GM21529 (cell line): ENCODE data around the gene ACOX1.

ENCODE experiments used
- ATAC-seq: cut with Tn5 transposase; IDR thresholded peaks from one replicate; pipeline ENCODE4 v1.9.1; 2021; ENCODE audit not compliant: unreplicated experiment

Gene ACOX1

DNA sequence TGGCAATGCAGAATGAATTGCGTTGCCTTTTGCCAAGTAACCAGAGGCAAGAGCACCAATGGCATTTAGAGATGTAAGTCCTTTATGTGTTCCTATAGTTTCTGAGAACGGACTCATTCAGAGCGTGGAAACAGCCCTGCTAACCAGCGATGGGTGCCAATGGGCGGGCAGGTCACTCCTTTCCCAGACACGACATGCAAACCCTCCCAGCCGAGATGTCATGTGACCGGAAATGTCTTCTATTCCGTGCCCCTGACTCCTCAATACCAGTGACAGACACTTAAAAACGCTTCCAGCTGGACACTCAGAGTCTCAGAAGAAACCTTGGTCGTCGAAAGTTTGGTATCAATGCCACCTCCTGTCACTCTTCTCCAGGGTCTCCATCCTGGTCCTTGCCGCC, 41.3 kb downstream of the ACOX1 start:
- no peak for ATAC-seq

DNA sequence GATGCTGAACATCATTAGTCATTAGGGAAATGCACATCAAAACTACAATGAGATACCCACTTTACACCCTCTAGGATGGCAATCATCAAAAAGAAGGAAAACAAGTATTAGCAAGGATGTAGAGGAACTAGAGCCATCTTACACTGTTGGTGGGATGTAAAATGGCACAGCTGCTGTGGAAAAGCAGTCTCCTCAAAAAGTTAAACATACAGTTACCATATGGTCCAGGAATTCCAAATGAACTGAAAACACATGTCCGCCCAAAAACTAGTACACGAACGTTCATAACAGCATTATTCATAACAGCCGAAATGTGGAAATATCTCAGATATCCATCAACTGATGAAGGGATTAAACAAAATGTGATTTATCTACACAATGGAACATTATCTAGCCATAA, 45.2 kb downstream of the ACOX1 start:
- no peak for ATAC-seq

DNA sequence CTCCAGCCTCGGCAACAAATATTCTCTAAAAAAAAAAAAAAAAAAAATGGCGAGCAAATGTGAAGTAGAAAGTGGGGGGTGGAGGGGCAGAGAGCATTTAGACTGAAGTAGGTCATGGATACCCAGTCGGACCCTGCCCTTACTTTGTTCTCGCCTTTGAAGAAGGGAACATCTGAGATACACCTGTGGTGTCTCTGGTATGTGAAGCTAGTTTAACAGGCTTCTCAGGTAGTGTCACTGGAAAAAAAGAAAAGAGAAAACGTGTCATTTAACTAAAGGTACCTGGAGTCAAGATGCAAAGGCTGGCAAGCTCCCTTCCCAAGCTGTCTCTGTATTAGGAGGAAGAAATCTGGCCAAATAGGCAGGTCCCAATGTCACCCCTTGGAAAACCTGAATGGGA, 46.1 kb downstream of the ACOX1 start:
- ATAC-seq: no peak

DNA sequence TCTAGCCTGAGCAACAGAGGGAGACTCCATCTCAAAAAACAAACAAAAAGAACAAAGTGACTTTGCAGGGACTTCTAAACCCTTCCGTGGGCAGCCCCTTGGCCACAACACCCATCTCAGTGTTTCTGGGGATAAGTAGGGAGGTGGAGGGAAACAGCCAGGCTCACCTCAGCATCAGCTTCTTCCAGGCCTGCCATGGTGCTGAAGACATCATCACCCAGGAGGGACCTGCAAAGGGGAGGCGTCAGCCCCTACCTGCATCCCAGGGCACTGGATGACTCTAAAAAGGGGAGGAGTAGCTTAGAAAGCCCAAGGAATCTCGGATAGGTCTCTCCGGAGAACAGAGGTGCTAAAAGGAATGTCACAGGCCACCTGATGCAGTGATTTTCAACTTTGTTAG, 47.9 kb downstream of the ACOX1 start:
- ATAC-seq: no peak

DNA sequence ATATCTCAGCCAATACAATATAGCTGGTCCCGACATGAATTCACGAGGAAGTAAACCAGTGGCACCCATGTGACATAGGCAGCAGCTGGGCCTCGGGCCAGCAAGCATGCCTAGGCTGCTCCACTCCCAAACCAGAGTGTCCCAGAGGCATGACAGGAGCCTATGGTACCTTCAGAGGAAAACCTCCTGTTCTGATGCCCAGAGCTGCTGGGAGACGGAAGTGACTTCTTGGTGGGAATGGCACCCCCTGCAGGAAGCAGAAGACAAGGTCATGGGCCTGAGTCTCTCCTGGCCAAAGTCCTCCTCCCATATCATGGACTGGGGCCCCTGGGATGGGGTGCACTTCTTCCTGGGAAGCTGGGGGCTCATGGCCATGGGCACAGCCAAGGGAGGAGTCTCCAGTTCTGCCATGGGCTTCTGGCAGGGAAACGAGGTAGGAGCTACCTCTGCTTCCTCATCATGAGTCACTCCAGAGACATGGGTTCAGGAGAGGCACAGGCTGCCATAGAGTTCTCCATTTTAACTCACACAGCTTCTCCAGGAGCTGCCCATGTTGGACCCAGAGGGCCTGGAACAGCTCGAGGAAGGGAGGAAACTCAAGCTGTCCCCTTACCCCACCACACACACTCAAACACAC, 51.6 kb downstream of the ACOX1 start:
- no peak for ATAC-seq

DNA sequence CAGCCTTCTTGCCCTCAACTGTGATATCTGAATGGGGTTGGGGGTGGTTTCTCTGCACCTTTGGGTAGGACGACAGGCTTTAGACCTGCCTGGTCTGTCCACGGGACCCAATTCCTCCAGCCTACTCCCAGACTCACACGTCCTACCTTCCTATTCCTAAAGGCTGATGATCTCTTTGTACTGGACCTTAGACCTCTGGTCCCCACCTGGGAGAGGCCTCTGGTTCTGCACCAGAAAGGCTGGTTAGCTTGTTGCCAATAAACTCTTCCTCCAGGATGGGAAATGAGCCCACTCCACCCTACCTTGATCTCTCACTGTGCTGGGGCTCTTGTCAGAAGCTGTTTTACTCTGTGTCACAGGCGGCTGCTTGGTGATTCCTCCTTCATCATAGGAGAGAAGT, 52.5 kb downstream of the ACOX1 start:
- ATAC-seq: no peak

DNA sequence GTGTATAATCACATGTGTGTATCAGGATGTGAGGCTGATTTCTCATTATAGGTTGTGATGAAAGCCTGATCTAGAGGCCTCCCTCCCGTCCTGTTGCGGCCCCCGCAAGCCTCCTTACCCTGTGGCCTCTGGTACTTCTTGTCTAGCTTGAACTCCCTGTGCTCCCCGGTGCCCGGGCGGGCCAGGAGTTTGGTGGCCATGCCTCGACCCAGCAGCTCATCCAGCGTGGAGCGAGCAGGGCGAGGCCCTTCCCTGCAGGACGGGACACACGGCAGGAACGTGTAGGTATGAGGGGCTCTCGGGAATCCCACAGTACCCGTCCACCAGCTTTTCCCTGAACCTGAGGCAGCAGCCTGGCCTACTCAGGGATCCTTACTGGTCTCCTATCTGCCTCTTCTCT, 53.1 kb downstream of the ACOX1 start:
- ATAC-seq: no peak

DNA sequence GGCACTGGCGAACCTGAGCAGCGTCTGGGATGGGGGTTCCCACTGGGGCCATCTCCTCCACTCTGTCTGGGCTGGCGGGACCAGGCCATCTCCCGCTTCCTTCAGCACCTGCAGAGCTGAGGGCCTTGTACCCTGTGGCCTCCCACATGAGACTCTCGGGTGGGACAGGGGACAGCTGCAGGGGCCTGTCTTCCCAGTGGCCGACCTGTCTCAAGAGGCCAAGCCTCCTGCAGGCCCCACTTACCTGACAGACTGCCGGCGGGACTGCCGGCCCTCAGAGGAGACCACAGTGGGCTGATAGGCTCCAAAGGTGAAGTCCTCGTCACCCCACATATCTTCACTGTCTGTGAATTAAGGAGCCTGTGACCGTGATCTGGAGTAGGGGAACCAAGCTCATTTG, 53.9 kb downstream of the ACOX1 start:
- no peak for ATAC-seq

DNA sequence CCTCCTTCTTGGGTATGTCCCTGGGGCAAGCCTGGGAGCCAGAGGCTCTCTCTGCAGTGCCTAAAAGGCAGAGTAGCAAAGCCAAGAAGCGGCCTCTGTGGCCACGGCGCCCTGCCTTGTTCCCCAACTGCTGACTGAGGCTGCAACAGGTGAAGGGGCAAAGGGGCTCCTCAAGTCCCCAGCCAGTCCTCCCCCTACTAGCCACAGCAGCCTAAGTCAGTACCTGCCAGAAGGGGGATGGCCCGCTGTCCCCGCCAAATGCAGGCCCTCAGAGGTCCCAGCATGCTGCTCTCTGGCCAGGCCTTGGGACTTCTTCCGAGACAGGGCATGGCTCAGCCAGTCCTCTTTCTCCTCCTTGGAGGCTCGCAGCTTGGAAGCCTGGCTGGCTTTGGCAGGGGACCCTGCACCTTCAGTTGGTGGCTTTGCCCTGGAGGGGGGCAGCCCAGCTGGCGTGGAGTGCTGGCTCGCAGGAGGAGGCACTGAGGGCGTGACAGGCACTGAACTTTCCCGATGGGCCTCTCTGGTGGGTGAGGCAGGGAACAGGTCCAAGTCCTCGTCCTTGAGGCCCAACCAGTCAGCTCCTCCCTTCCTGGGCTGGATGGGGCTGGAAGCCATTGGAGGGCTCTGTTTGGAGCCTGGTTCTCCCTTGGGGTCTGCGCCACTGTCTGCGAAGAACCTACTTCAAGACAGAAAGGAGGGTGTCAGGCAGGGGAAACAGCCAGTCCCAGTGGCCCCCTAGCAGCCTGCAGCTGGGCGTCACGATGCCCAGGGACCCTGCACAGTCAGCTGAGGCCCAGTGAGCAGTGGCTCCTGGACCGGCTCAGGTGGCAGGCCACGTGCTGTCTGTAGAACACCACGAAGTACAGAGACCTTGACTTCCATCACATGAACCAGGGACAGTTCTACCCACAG, 55.7 kb downstream of the ACOX1 start:
- ATAC-seq: no peak

DNA sequence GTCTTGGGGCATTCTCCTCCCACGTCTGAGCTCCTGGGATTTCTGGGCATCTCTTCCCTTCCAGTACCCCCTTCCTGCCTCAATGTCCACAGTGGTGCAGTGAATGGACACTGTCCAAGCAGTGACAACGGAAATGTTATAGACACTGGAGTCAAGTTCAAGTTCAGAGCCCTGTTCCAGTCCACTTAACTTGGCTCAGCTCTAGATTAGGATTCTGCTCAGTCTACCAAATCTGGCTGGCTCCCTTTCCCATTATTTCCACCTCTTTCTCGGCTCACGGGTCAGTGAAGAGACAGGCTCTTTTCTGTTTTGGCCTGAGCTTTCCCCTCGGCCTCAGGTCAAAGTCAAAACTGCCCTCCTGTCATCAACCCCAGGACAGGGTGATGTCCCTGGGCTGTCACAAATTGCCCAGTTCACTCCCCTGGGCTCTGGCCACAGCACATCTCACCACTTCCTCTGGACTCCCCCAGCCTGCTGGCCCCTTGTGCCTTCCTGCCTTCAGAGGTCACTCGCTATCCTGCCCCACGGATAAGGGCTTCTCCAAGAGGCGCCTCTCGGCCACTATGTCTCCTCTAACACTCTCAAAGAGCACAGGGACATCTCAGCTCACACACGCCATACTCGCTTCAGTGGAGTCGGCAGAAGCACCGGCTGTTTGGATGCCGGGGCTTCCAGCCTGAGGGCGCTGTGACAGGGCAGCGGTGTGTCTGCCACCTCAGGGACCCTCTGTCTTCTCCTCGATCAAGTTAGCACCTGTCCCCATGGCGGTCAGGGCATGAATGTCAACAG, 56.6 kb downstream of the ACOX1 start:
- ATAC-seq: no peak

DNA sequence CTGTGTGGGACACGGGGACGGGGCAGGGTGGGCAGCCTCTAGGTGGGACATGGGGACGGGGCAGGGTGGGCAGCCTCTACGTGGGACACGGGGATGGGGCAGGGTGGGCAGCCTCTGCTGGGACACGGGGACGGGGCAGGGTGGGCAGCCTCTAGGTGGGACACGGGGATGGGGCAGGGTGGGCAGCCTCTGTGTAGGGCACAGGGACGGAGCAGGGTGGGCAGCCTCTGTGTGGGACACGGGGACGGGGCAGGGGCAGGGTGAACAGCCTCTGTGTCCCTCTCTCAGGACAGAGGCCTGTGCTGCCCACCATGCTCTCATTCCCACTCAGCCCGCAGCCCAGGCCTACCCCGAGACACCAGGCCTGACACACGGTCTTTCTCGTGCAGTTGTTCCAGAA, 57.4 kb downstream of the ACOX1 start:
- no peak for ATAC-seq

DNA sequence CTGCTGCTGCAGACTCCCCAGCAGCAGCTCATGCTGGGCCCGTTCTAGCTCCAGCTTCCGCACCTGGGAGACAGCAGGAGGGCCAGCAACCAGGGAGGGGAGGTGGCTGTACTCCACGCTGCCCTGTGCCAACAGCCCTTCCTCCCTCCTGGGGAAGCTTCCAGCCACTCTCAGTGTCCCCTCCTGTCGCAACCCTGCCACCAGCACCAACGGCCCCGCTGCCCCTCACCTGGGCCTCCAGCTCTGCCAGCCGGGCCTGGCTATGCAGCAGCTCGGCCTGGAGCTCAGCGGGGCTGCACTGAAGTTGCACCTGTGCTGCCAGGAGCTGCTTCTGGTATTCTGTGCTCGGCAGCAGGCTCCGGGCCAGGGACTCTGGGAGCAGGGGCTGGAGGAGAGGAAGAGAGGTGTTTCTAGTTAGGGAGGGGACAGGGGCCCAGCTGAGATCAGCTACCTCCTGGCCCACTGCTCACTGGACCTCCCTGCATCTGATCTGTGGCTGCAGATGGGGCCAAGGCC, 58.9 kb downstream of the ACOX1 start:
- ATAC-seq: no peak

DNA sequence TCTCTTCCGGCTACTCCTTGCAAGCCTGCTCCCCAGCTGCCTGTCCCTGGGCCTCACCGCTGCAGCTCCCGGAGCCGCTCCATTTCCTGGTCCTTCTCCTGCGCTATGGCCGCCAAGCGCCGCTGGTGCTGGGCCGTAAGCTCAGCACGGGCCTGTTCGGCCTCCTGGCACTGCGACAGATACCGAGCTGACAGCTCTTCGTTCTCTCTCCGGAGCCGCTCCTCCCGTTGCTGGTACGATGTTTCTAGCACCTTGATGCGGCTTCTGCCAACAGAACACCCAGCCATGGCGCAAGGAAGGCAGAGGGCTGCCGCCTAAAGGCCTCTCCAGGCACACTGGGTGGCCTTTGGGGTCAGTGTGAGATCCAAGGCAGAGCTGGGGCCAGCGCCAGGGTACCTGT, 59.4 kb downstream of the ACOX1 start:
- no peak for ATAC-seq

DNA sequence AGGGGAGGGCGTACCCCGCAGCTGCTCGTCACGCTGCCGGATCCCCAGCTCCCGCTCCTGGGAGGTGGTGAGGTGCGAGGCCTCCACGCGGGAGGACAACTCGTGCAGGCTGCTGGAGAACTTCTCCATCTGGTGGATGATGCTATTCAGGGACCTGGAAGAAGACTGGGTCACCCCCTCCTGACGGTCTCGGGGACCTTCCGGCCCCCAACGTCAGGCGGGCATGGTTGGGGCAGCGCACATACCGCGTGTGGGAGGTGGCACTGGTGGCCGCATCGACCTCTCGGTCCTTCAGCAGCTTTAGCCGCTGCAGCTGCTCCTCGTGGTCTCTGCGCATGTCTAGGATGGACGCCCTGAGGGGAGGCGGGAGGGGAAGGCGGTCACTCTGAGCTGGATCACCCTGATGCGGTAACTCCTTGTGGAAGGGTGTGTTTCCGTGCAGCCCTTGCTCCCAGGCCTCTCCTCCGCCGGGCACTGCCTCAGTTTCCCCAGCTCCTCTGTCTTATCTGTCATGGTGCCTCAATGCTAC, 61.0 kb downstream of the ACOX1 start:
- ATAC-seq: no peak

DNA sequence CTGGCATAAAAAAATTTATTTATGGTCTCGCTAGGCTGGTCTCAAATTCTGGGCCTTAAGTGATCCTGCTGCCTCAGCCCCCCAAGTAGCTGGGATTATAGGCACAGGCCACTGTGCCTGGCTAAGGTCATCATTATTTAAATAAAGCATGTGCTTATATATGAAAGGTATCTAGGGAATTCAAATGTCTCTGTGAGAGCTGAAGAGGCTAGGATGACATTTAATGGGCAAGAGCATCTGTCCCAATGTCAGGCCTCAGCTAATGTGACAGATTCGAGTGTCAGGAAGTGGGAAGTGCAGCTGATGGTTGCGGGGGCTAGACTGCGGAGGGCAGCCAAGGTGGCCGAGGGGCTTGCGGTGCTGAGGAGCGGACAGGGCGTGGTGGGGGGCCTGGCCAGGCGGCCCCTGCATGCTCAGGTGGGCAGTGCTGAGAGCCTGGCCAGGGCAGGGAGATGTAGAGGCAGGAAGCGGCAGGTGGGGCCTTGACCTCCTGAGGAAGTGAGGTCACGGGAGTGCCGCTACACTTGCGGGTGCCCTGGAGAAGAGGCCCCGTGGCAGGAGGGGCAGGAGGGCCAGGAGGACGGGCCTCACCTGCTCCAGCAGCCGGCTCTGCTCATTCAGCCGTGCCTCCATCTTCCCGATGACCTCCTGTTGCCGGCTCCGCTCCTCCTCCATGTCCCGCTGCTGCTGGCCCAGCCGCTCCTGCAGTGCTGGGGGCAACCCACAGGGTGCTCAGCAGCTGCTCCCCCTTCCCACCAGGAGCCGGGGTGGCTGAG, 61.6 kb downstream of the ACOX1 start:
- ATAC-seq: no peak

DNA sequence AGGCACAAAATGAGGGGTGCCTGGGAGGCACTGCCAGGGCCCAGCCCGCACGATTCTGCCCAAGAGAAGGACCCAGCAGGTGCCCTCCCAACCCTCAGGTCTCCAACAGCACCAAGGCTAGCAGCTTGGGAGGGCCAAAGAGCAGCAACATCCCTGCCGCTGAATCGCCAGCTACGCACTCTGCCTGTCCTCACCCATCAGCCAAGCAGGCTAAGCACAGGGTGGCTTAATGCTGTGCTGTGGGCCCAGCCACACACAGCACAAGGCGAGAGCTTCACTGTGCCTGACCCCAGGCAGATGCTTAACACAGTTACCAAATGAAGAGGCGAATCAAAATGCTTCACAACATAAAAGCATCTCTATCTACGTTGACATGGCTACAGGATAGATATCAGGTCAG, 63.7 kb downstream of the ACOX1 start:
- ATAC-seq: no peak

DNA sequence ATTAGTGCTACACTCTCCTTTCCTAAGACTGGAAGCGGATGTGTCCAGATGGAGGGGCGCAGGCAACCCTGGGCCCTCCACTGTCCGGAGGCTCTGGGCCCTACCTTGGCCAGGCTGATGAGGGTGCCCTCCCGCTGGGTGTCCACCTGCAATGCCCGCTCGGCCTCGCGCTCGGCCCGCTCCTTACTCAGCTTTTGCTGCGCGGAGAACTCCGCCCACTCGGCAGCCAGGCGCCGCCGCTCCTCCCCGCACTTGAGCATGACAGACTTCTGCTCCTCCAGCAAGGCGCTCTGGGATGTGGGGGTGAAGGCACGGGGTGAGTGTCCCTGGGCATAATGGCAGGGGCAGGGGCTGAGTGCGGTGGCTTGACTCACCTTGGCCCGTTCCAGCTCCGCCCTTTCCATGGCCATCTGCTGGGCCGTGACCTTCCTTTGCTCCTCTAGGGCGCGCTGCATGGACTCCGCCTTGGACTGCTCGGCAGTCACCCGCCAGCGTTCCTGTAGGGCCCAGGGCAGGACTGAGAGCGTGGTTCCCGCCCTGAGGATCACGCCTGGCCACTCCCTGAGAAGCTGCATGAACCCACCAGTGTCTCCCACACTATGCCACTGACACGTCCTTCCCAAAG, 64.2 kb downstream of the ACOX1 start:
- no peak for ATAC-seq

DNA sequence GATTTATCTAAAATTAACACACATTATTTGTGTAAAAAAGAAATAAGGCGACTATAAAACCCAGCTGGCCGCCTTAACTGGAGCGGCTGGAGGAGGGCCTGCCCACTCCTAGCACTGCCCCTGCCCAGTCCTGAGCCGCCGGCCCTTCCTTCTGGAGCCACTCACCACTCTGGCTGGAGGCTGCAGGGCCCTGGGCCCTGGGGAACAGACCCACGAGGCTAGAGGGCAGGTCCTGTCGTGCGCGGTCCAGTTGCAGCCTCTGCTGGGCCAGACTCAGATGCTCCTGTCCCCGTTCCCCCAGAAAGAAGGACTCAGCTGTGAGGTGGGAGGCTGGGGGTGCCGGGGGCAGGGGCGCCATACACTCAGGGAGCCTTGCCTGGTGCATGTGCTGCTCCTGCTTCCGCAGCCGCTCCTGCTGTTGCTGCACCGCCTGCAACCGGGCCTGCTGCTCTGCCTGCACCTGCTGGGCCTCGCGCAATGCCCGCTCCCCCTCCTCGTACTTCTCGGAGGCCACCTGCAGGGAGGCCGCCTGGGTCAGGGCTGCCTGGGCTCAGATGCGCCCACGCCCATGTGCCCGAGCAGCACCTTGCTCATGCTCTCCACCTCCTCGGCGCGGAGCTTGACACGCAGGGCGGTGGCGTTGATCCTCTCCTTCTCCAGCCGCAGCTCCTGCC, 65.3 kb downstream of the ACOX1 start:
- no peak for ATAC-seq

DNA sequence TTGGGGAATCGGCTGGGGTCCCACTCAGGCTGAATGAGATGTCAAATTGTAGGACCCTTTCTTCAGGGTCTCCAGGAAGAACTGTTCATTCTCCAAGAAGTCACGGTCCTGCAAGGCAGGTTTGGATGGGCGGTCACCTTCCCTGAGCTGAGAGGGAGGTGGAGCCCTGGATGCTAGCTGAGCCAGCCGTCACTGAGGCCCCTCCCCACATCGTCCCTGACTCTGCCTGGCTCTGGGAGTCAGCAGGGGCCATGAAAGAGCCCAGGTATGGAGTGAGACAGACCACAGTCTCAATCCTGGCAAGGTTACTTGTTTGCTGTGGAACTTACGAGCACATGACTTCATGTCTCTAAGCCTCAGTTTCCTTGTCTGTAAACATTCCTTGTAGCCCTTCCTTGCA, 68.3 kb downstream of the ACOX1 start:
- no peak for ATAC-seq
